AG04450 (cell line): ENCODE data around the gene GSK3A. TPM values are rescaled to one million over a fixed set of nuclear protein-coding genes. Genes with fewer than 3 reads are reported as not detected.

ENCODE experiments used
- CTCF ChIA-PET: fragments of 300-600, 350-600 bp; formaldehyde crosslinking; extraction: SDS; loops from one replicate; lab custom pipeline; 2022; ENCODE audit warnings: antibody characterized with exemption, inconsistent platforms; lab: Charles Lee
- POLR2A ChIA-PET: fragments of 350-600 bp; formaldehyde crosslinking; extraction: SDS; loops from one replicate; lab custom pipeline; 2021; ENCODE audit warnings: antibody characterized with exemption, inconsistent platforms; lab: Yijun Ruan, JAX
- DNase-seq: peaks from one replicate; pipeline ENCODE4 v3.0.0-alpha.2; 2011; ENCODE audit warnings: low read depth, low spot score
- H3K27ac ChIP-seq: one replicate; pipeline ENCODE4 v1.5.1; 2012; ENCODE audit warnings: low read depth, low read length, control low read depth
- H3K27me3 ChIP-seq: one replicate; pipeline ENCODE4 v1.6.0; 2012; ENCODE audit warnings: low read length; ENCODE audit not compliant: control insufficient read depth, insufficient read depth
- H3K4me3 ChIP-seq: 2 replicates; pipeline ENCODE4 v1.5.1; 2011; ENCODE audit warnings: mild to moderate bottlenecking, low read depth, low read length, control low read depth
- H3K9me3 ChIP-seq: 2 replicates; pipeline ENCODE4 v1.5.1; 2012; ENCODE audit warnings: low read length; ENCODE audit not compliant: control insufficient read depth, insufficient read depth
- CTCF ChIP-seq: IDR thresholded peaks from 2 replicates; pipeline ENCODE4 v1.5.1; 2011; ENCODE audit warnings: low read depth, low read length, control low read depth, inconsistent platforms
- polyA plus RNA-seq: library from polyadenylated mRNA; depleted of rRNA; stranded (reverse); fragments of >200 nt; gene quantifications from 2 replicates; pipeline ENCODE4 v1.2.3, GENCODE V29; 2011; rRNA removed

Gene GSK3A
- polyA plus RNA-seq, 1 experiment = 20.1 TPM

GRCh38 chr19:42188665-42189064, 53.7 kb downstream of the GSK3A start:
- ChIA-PET CTCF (interaction anchor here (0.6 to 2.0 kb wide), 3 partner anchors 12 to 160 kb away, joined by 3 to 12 read pairs (median 8); no protein-coding TSS in a partner anchor), POLR2A (no interaction called here)
- no peaks in the 10 kb centered on the region for H3K27me3 ChIP-seq
- H3K9me3 ChIP-seq = peaks cover 5% of the 10 kb centered on the region
- no peak for TF ChIP-seq CTCF
- no peak for DNase-seq
- H3K27ac ChIP-seq = no peak overlapping the region
- H3K4me3 ChIP-seq = no peak overlapping the region

GRCh38 chr19:42185277-42185676, 57.1 kb downstream of the GSK3A start:
- DNase-seq = no peak
- Histone ChIP-seq H3K27me3 (peaks cover 15% of the 10 kb centered on the region), H3K9me3 (no peaks in the 10 kb centered on the region), H3K27ac (no peak overlapping the region), H3K4me3 (no peak overlapping the region)
- POLR2A ChIA-PET = no interaction called here
- TF ChIP-seq CTCF = no peak
- CTCF ChIA-PET = interaction anchor here (0.9 to 5.9 kb wide), 6 partner anchors 8 to 77 kb away, joined by 3 to 38 read pairs (median 8); partner anchors contain the start of gene POU2F2

- no peak overlapping the region for H3K4me3 ChIP-seq
- no peaks in the 10 kb centered on the region for H3K9me3 ChIP-seq
- ChIA-PET POLR2A (no interaction called here), CTCF (interaction anchor here (0.9 to 5.9 kb wide), 11 partner anchors 7 to 76 kb away, joined by 3 to 38 read pairs (median 4); partner anchors contain the start of gene POU2F2)
- TF ChIP-seq CTCF = peak; percentile 92
- no peak overlapping the region for H3K27ac ChIP-seq
- H3K27me3 ChIP-seq = peaks cover 23% of the 10 kb centered on the region
- DNase-seq = peak; percentile 44
Observed at GRCh38 chr19:42184401-42184861, 58.0 kb downstream of the GSK3A start.

Other genes with a start within 250 kb of the GSK3A start
- gene ATP1A3, start 248.4 kb downstream of the GSK3A start, polyA plus RNA-seq = 0.05 TPM in 1 of 2 replicates, not detected in the other
- gene GRIK5, start 172.4 kb downstream of the GSK3A start, polyA plus RNA-seq = 0.04 and 0.05 TPM in 2 replicates
- 5.5 and 9.0 TPM in 2 replicates for gene ZNF574, start 166.4 kb downstream of the GSK3A start, polyA plus RNA-seq
- gene POU2F2, start 110.2 kb downstream of the GSK3A start, polyA plus RNA-seq = 1.9 and 2.6 TPM in 2 replicates
- gene DEDD2, start 24.9 kb downstream of the GSK3A start, polyA plus RNA-seq = 11.8 and 13.8 TPM in 2 replicates
- gene ZNF526, start 22.3 kb downstream of the GSK3A start, polyA plus RNA-seq = 4.6 and 5.4 TPM in 2 replicates
- 29.4 and 31.1 TPM in 2 replicates for gene ERF, start 12.5 kb upstream of the GSK3A start, polyA plus RNA-seq
- gene CIC, start 26.6 kb upstream of the GSK3A start, polyA plus RNA-seq = 2.9 and 4.2 TPM in 2 replicates
- gene PRR19, start 59.5 kb upstream of the GSK3A start, polyA plus RNA-seq = 0.40 and 0.92 TPM in 2 replicates
- 34.7 and 38.0 TPM in 2 replicates for gene PAFAH1B3, start 60.0 kb upstream of the GSK3A start, polyA plus RNA-seq
- not detected in 2 replicates for gene TMEM145, start 70.7 kb upstream of the GSK3A start, polyA plus RNA-seq
- 9.9 and 10.6 TPM in 2 replicates for gene MEGF8, start 83.0 kb upstream of the GSK3A start, polyA plus RNA-seq
- 0.20 TPM in 1 of 2 replicates, not detected in the other for gene CNFN, start 147.7 kb upstream of the GSK3A start, polyA plus RNA-seq
- 1.5 and 2.0 TPM in 2 replicates for gene LIPE, start 184.8 kb upstream of the GSK3A start, polyA plus RNA-seq
- not detected in 2 replicates for gene CXCL17, start 200.3 kb upstream of the GSK3A start, polyA plus RNA-seq